T-helper 17 cell (primary cell): Measurements from ENCODE around the gene CACNA2D4. TPM values are rescaled to one million over a fixed set of nuclear protein-coding genes. Genes with fewer than 3 reads are reported as not detected.

ENCODE experiments used
- ATAC-seq: fragments of 150-1000 bp; cut with Tn5 transposase; 2 replicates; pipeline ENCODE4 v1.10.0; 2021; ENCODE audit warnings: mild to moderate bottlenecking, moderate library complexity
- DNase-seq, 3 donors: peaks; one replicate each; pipeline versions ENCODE4 v3.0.0 to v3.0.0-alpha.2; 2020 to 2021
- H3K9me3 ChIP-seq: one replicate; pipeline ENCODE4 v1.7.0; 2013; ENCODE audit warnings: low read length, mild to moderate bottlenecking; ENCODE audit not compliant: control insufficient read depth, poor library complexity, severe bottlenecking
- H3K27ac Mint-ChIP-seq: one replicate; pipeline ENCODE4 v1.8.0; 2022; ENCODE audit warnings: mild to moderate bottlenecking, moderate library complexity, mixed read lengths
- H3K27me3 Mint-ChIP-seq: one replicate; pipeline ENCODE4 v1.8.0; 2022; ENCODE audit warnings: mixed read lengths
- H3K36me3 Mint-ChIP-seq: one replicate; pipeline ENCODE4 v1.8.0; 2022; ENCODE audit warnings: low read depth, mixed read lengths
- H3K4me1 Mint-ChIP-seq: one replicate; pipeline ENCODE4 v1.8.0; 2022; ENCODE audit warnings: mild to moderate bottlenecking, mixed read lengths
- H3K4me3 Mint-ChIP-seq: one replicate; pipeline ENCODE4 v1.8.0; 2022; ENCODE audit warnings: mild to moderate bottlenecking, moderate library complexity, mixed read lengths
- total RNA-seq, 4 donors: library from RNA in 2 of 4; stranded (reverse) in 2 of 4; gene quantifications; one replicate each; pipeline ENCODE4 v1.2.3 and lab custom pipeline; 2022 to 2026

The CACNA2D4 gene
- total RNA-seq, 2 donors from 2014 or later = 18.1 to 25.2 TPM

DNA sequence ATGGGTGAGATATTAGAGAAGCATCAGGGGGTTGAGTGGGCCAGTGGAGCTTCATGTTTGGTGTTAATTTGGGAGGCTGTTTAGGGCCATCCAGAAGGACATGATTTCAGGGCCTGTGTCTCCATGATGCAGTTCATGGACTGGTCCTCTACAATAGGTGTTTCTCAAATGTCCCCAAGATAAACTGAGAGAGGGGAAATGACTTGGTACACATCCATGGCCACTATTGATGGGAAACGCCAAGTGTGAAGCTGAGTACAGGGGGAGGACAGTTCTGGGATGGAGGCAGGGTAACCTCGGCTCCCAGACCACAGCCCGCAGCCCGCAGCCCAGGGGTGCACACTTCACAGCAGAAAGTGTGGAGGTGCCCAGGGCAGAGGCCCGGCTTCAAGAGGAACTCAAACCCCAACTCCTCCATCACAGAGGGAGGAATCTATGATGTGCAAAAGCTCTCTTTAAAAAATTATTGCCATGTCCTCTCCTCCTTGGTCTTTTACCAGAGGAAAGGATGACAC, 33.3 kb downstream of the CACNA2D4 start:
- no peak overlapping the region for H3K4me3 Mint-ChIP-seq
- peaks cover 3% of the 10 kb centered on the region for H3K36me3 Mint-ChIP-seq
- no peak overlapping the region for H3K27ac Mint-ChIP-seq

DNA sequence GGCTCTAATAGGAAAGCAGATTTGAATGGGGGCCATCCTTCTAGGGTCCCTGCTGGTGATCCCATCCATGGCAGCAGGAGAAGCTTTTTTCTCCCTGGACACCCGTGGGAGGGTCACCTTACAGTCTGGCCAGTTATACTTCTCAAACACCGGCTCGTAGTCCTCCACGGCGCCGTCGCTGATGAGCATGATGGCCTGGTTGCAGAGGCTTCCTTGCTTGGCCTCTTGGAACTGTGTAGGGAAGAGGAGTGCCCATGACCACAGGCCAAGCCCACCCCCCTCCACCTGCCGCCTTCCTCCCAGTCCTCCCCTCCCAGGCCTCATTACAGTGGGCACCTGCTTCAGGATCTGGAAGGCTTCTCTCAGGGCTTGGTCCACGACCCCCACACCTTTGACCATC, 33.8 kb downstream of the CACNA2D4 start:
- no peak overlapping the region for H3K4me3 Mint-ChIP-seq
- ATAC-seq = no peak
- H3K4me1 Mint-ChIP-seq = peaks cover 2% of the 10 kb centered on the region
- no peak for DNase-seq
- peaks cover 52% of the 10 kb centered on the region for H3K27me3 Mint-ChIP-seq
- no peak overlapping the region for H3K27ac Mint-ChIP-seq
- H3K9me3 ChIP-seq = no peaks in the 10 kb centered on the region
- peaks cover 3% of the 10 kb centered on the region for H3K36me3 Mint-ChIP-seq

More for the DNA sequence above, 33.3 kb downstream of the CACNA2D4 start:
- Mint-ChIP-seq H3K4me1 (peaks cover 2% of the 10 kb centered on the region), H3K27me3 (peaks cover 52% of the 10 kb centered on the region)
- DNase-seq (no peak), ATAC-seq (no peak)
- no peaks in the 10 kb centered on the region for H3K9me3 ChIP-seq

GRCh38 chr12:1883513-1883912, 34.9 kb downstream of the CACNA2D4 start:
- H3K9me3 ChIP-seq = no peaks in the 10 kb centered on the region
- Mint-ChIP-seq H3K36me3 (peaks cover 3% of the 10 kb centered on the region), H3K4me1 (peaks cover 2% of the 10 kb centered on the region), H3K27me3 (peaks cover 47% of the 10 kb centered on the region), H3K27ac (peak overlapping the region; percentile 60), H3K4me3 (no peak overlapping the region)
- DNase-seq (no peak), ATAC-seq (no peak)

DNA sequence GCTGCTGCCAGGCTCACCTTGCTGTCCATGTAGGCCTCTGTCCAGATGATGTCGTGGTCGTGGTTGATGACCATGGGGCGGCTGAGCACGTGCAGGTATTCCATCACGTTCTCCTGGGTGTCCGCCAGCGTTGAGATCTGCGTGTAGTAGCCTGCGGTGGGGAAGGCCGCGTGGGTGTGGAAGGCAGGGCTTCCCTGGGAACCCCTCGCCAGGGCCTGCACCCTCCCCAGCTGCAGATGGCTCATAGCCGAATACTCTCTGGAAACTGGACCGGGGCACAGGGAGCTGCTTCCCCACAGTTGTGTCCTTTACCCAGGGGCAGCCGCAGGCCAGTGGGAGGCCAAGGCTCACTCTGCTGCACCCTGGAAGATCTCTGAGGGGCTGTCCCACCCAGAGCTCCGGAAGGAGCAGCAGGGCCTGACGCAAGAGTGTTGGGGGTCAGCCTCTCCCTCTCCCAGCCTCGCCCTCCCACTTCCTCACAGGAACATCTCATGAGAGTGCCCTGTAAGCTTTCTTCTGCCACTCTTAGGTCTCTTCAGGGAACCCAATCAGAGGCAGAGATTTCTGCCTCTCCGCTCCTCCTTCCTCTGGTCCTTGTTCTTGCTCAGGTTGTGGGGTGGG, 35.5 kb downstream of the CACNA2D4 start:
- DNase-seq (no peak), ATAC-seq (no peak)
- H3K36me3 Mint-ChIP-seq = peaks cover 3% of the 10 kb centered on the region
- H3K27me3 Mint-ChIP-seq = peaks cover 45% of the 10 kb centered on the region
- H3K4me1 Mint-ChIP-seq = peaks cover 2% of the 10 kb centered on the region
- H3K4me3 Mint-ChIP-seq = no peak overlapping the region
- peak overlapping the region; percentile 60 for H3K27ac Mint-ChIP-seq
- no peaks in the 10 kb centered on the region for H3K9me3 ChIP-seq

DNA sequence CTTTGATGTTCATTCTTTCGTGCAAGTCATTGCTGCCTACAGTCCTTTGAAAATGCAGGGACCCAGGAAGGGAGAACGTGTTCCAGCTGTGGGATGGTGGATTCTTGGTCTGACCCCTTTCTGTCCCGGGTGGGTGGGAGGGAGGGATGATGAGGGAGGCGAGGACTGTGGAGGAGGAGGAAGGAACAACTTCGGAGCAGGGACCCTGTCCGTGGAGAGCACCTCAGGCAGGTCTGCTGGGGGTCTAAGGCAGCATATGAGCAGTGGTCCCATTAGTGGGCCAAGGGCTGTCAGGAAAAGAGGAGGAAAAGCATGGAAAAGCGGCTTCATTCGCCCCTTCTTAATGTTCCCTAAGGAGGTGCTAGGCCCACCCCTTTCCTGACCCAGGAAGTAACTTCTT, 36.0 kb downstream of the CACNA2D4 start:
- Mint-ChIP-seq H3K4me1 (peaks cover 2% of the 10 kb centered on the region), H3K27ac (no peak overlapping the region), H3K27me3 (peaks cover 39% of the 10 kb centered on the region), H3K4me3 (no peak overlapping the region), H3K36me3 (no peaks in the 10 kb centered on the region)
- H3K9me3 ChIP-seq = no peaks in the 10 kb centered on the region
- DNase-seq = no peak
- ATAC-seq = no peak

GRCh38 chr12:1881936-1882335, 36.5 kb downstream of the CACNA2D4 start:
- Mint-ChIP-seq H3K4me1 (peaks cover 2% of the 10 kb centered on the region), H3K27ac (no peak overlapping the region), H3K4me3 (no peak overlapping the region), H3K27me3 (peaks cover 37% of the 10 kb centered on the region), H3K36me3 (no peaks in the 10 kb centered on the region)
- ATAC-seq (no peak), DNase-seq (no peak)
- no peaks in the 10 kb centered on the region for H3K9me3 ChIP-seq

- peaks cover 5% of the 10 kb centered on the region for H3K4me1 Mint-ChIP-seq
- H3K9me3 ChIP-seq = no peaks in the 10 kb centered on the region
- H3K36me3 Mint-ChIP-seq = no peaks in the 10 kb centered on the region
- DNase-seq = no peak
- H3K27ac Mint-ChIP-seq = no peak overlapping the region
- no peak for ATAC-seq
- H3K27me3 Mint-ChIP-seq = peaks cover 37% of the 10 kb centered on the region
- no peak overlapping the region for H3K4me3 Mint-ChIP-seq
These were observed 37.2 kb downstream of the CACNA2D4 start for GRCh38 chr12:1881301-1881700.

DNA sequence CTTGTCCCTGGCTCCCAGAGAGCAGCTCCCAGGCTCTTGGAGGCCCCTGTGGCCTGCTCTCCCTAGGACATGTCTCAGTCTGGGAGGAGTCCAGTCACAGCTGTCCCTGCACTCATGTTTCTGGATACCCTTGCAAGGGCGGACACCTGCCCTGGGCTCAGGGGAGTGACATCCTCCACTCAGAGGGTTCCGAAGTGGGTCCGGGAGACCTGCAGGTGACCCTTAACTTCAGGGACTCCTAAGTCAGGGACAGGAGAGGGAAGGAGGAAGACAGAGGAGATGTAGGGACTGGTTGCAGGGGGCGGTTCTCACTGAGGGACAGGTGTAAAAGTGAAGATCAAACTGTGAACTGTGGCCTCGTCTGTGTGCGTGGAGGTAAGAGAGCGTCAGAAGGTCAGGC, 37.6 kb downstream of the CACNA2D4 start:
- Mint-ChIP-seq H3K4me1 (peaks cover 5% of the 10 kb centered on the region), H3K36me3 (no peaks in the 10 kb centered on the region), H3K4me3 (no peak overlapping the region), H3K27me3 (peaks cover 37% of the 10 kb centered on the region), H3K27ac (no peak overlapping the region)
- no peaks in the 10 kb centered on the region for H3K9me3 ChIP-seq
- no peak for ATAC-seq
- no peak for DNase-seq

- H3K27ac Mint-ChIP-seq = no peak overlapping the region
- no peak overlapping the region for H3K4me3 Mint-ChIP-seq
- DNase-seq (no peak), ATAC-seq (no peak)
- no peaks in the 10 kb centered on the region for H3K9me3 ChIP-seq
- peaks cover 5% of the 10 kb centered on the region for H3K4me1 Mint-ChIP-seq
- peaks cover 38% of the 10 kb centered on the region for H3K27me3 Mint-ChIP-seq
- no peaks in the 10 kb centered on the region for H3K36me3 Mint-ChIP-seq
These were observed 38.2 kb downstream of the CACNA2D4 start for GRCh38 chr12:1880153-1880845.

GRCh38 chr12:1879633-1880032, 38.8 kb downstream of the CACNA2D4 start:
- H3K9me3 ChIP-seq = no peaks in the 10 kb centered on the region
- Mint-ChIP-seq H3K27ac (no peak overlapping the region), H3K4me3 (no peak overlapping the region), H3K36me3 (no peaks in the 10 kb centered on the region), H3K27me3 (peaks cover 38% of the 10 kb centered on the region), H3K4me1 (peaks cover 5% of the 10 kb centered on the region)
- DNase-seq (no peak), ATAC-seq (no peak)

- H3K4me3 Mint-ChIP-seq = no peak overlapping the region
- no peaks in the 10 kb centered on the region for H3K36me3 Mint-ChIP-seq
- peaks cover 5% of the 10 kb centered on the region for H3K4me1 Mint-ChIP-seq
These were observed 39.8 kb downstream of the CACNA2D4 start for GRCh38 chr12:1878695-1879094.

DNA sequence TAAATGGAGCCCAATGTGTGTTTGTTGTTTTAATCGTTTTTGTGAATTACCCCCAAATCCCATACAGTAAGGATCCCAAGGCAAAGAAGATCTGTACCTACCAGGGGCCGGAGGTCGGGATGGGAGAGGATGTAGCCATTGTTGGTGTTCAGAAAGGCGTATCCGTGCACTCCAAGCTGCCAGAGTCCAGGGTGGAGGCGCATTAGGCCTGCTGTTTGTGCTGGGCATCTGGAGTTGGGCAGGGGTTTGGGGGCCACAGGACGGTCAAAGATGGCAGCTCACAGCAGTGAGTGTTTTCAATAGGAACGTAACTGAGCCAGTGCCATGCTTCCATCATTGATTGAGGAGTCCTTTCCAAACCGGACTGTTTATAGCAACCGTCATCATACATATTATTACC, 40.2 kb downstream of the CACNA2D4 start:
- Mint-ChIP-seq H3K27ac (no peak overlapping the region), H3K4me3 (no peak overlapping the region), H3K36me3 (no peaks in the 10 kb centered on the region), H3K4me1 (peaks cover 3% of the 10 kb centered on the region), H3K27me3 (peaks cover 38% of the 10 kb centered on the region)
- no peak for ATAC-seq
- H3K9me3 ChIP-seq = no peaks in the 10 kb centered on the region
- no peak for DNase-seq

More at GRCh38 chr12:1878695-1879094, 39.8 kb downstream of the CACNA2D4 start:
- DNase-seq (no peak), ATAC-seq (no peak)
- no peak overlapping the region for H3K27ac Mint-ChIP-seq
- H3K9me3 ChIP-seq = no peaks in the 10 kb centered on the region
- peaks cover 43% of the 10 kb centered on the region for H3K27me3 Mint-ChIP-seq

- Mint-ChIP-seq H3K4me1 (peaks cover 3% of the 10 kb centered on the region), H3K27ac (no peak overlapping the region), H3K4me3 (no peak overlapping the region), H3K36me3 (no peaks in the 10 kb centered on the region), H3K27me3 (peaks cover 34% of the 10 kb centered on the region)
- H3K9me3 ChIP-seq = no peaks in the 10 kb centered on the region
- no peak for DNase-seq
- no peak for ATAC-seq
These were observed 41.1 kb downstream of the CACNA2D4 start for GRCh38 chr12:1877169-1877878.
